PC-3 (cell line): ENCODE data around the gene MEX3A. TPM values are rescaled to one million over a fixed set of nuclear protein-coding genes. Genes with fewer than 3 reads are reported as not detected.
"Not testable (repeated sequence)": the region's sequence is repeated elsewhere in the genome, so short reads cannot be mapped to it uniquely, and the experiment has no call there.

Experiments used
- ATAC-seq: fragments of 200-7000 bp; cut with Tn5 transposase; 2 replicates; pipeline ENCODE4 v1.9.1; 2020; ENCODE audit warnings: mild to moderate bottlenecking, moderate library complexity
- BruUV-seq: library from RNA; stranded (reverse); fragments of 400-500 nt; replicated peaks from 2 replicates; lab custom pipeline; 2021; lab: Mats Ljungman, UMichigan
- CTCF ChIA-PET: fragments of 300-600 bp; sonication (Branson Sonifier 250); formaldehyde crosslinking; loops from one replicate; lab custom pipeline; 2022; ENCODE audit warnings: antibody characterized with exemption; lab: Charles Lee
- POLR2A ChIA-PET: fragments of 300-600 bp; sonication (Branson Sonifier 250); formaldehyde crosslinking; loops from one replicate; lab custom pipeline; 2022; ENCODE audit warnings: antibody characterized with exemption; ENCODE audit not compliant: unreplicated experiment; lab: Charles Lee
- DNase-seq: peaks from one replicate; pipeline ENCODE4 v3.0.0-alpha.2; 2015
- H2AFZ ChIP-seq: fragments of 300-600 bp; sonication (generic); 2 replicates; pipeline ENCODE4 v1.6.0; 2016; ENCODE audit warnings: antibody characterized with exemption, low read length
- H3F3A ChIP-seq: fragments of 300-600 bp; sonication (generic); one replicate; pipeline ENCODE4 v1.6.0; 2017; ENCODE audit warnings: antibody characterized with exemption, low read length, control low read depth, mild to moderate bottlenecking; ENCODE audit not compliant: unreplicated experiment
- H3K27ac ChIP-seq: fragments of 300-600 bp; sonication (generic); 2 replicates; pipeline ENCODE4 v1.5.1; 2016; ENCODE audit warnings: mild to moderate bottlenecking, low read length
- H3K27me3 ChIP-seq: fragments of 300-600 bp; sonication (generic); 2 replicates; pipeline ENCODE4 v1.6.1; 2016; ENCODE audit warnings: low read length, mixed read lengths
- H3K36me3 ChIP-seq: fragments of 300-600 bp; sonication (generic); 2 replicates; pipeline ENCODE4 v1.6.1; 2016; ENCODE audit warnings: low read depth, mixed run types, low read length, mixed read lengths
- H3K4me1 ChIP-seq: fragments of 300-600 bp; sonication (generic); 2 replicates; pipeline ENCODE4 v1.5.1; 2016; ENCODE audit warnings: low read length; ENCODE audit not compliant: insufficient read depth
- H3K4me2 ChIP-seq: fragments of 300-600 bp; sonication (generic); 2 replicates; pipeline ENCODE4 v1.6.0; 2016; ENCODE audit warnings: low read length
- H3K4me3 ChIP-seq: fragments of 300-600 bp; sonication (generic); 2 replicates; pipeline ENCODE4 v1.5.1; 2016; ENCODE audit warnings: mild to moderate bottlenecking, low read length, mixed read lengths
- H3K79me2 ChIP-seq: fragments of 300-600 bp; sonication (generic); 2 replicates; pipeline ENCODE4 v1.6.1; 2017; ENCODE audit warnings: low read length, mixed read lengths
- H3K9ac ChIP-seq: fragments of 300-600 bp; sonication (generic); 2 replicates; pipeline ENCODE4 v1.6.0; 2016; ENCODE audit warnings: mild to moderate bottlenecking, low read length
- H3K9me2 ChIP-seq: fragments of 300-600 bp; sonication (generic); replicated peaks from 2 replicates; pipeline ENCODE4 v1.6.1; 2016; ENCODE audit warnings: mixed run types, low read length, mixed read lengths
- H3K9me3 ChIP-seq: fragments of 300-600 bp; sonication (generic); 2 replicates; pipeline ENCODE4 v1.6.1; 2016; ENCODE audit warnings: low read length, mixed read lengths
- H4K20me1 ChIP-seq: fragments of 300-600 bp; sonication (generic); 2 replicates; pipeline ENCODE4 v1.6.1; 2016; ENCODE audit warnings: low read length, mixed read lengths
- EZH2 ChIP-seq: fragments of 300-600 bp; sonication (generic); IDR thresholded peaks from one replicate; pipeline ENCODE4 v1.6.1; 2017; ENCODE audit warnings: antibody characterized with exemption, mild to moderate bottlenecking, low read length; ENCODE audit not compliant: unreplicated experiment
- EZH2phosphoT487 ChIP-seq: fragments of 300-600 bp; sonication (generic); IDR thresholded peaks from 2 replicates; pipeline ENCODE4 v1.6.1; 2018; ENCODE audit warnings: mild to moderate bottlenecking, antibody characterized with exemption, low read length, borderline replicate concordance
- intact Hi-C: fragments of 100-400 bp; cut with micrococcal nuclease; formaldehyde crosslinking; loops from 2 replicates; pipeline ENCODE4 v1.9.0; 2023
- total RNA-seq: library from RNA; depleted of rRNA; stranded (reverse); fragments of >200 nt; gene quantifications from 2 replicates; pipeline ENCODE4 v1.2.3, GENCODE V29; 2014
- TF ChIP-seq, protein P1 (sequence below): fragments of 300-600 bp; sonication (generic); conservative IDR thresholded peaks from 2 replicates; pipeline ENCODE4 v1.5.1; 2017; ENCODE audit warnings: antibody characterized with exemption, low read depth, mild to moderate bottlenecking, low read length

The MEX3A gene
- total RNA-seq, 1 experiment from 2014 or later, result 12.9 TPM

DNA sequence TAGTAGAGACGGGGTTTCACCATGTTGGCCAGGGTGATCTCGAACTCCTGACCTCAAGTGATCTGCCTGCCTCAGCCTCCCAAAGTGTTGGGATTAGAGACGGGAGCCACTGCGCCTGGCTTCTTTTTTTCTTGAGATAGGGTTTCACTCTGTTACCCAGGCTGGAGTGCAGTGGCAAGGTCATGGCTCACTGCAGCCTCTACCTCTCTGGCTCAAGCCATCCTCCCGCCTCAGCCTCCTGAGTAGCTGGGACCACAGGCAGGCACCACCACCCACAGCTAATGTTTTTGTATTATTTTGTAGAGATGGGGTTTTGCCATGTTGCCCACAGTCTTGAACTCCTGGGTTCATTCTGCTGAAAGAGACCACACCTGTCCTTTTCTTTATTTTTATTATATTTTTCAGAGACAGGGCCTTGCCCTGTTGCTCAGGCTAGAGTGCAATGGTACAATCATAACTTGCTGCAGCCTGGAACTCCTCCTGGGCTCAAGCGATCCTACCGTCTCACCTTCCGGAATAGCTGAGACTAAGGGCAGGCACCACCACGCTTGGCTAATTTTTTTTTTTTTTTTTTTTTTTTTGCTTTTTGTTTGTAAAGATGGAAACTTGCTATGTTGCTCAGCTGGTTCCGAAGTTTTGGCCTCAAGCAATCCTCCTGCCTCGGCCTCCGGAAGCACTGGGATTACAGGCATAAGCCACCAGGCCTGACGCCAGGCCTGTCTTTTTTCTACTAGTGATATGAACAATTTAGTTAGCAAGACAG is 35.3 kb upstream of the MEX3A start:
- Histone ChIP-seq H3F3A (no peaks in the 10 kb centered on the region), H3K9me3 (no peaks in the 10 kb centered on the region), H3K36me3 (peaks cover 27% of the 10 kb centered on the region), H3K4me2 (peak overlapping the region; percentile 93), H4K20me1 (peaks cover 68% of the 10 kb centered on the region), H3K79me2 (peaks cover 81% of the 10 kb centered on the region), H2AFZ (no peak overlapping the region), H3K4me1 (peaks cover 63% of the 10 kb centered on the region), H3K9ac (peak overlapping the region; percentile 48), H3K9me2 (no peaks in the 10 kb centered on the region), H3K4me3 (peak overlapping the region; percentile 86), H3K27ac (peak overlapping the region; percentile 35), H3K27me3 (no peaks in the 10 kb centered on the region)
- ChIA-PET POLR2A (interaction anchor here (1.1 kb wide), 1 partner anchor 17 kb away, joined by 6 read pairs; no protein-coding TSS in a partner anchor), CTCF (interaction anchor here (1.2 to 1.6 kb wide), 2 partner anchors 11 to 12 kb away, joined by 6 read pairs; no protein-coding TSS in a partner anchor)
- TF ChIP-seq, protein P1, sequence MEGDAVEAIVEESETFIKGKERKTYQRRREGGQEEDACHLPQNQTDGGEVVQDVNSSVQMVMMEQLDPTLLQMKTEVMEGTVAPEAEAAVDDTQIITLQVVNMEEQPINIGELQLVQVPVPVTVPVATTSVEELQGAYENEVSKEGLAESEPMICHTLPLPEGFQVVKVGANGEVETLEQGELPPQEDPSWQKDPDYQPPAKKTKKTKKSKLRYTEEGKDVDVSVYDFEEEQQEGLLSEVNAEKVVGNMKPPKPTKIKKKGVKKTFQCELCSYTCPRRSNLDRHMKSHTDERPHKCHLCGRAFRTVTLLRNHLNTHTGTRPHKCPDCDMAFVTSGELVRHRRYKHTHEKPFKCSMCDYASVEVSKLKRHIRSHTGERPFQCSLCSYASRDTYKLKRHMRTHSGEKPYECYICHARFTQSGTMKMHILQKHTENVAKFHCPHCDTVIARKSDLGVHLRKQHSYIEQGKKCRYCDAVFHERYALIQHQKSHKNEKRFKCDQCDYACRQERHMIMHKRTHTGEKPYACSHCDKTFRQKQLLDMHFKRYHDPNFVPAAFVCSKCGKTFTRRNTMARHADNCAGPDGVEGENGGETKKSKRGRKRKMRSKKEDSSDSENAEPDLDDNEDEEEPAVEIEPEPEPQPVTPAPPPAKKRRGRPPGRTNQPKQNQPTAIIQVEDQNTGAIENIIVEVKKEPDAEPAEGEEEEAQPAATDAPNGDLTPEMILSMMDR, result no peak
- no peak for TF ChIP-seq EZH2
- TF ChIP-seq EZH2phosphoT487, result no peak
- BruUV-seq, result no TSS peak
- ATAC-seq (no peak), DNase-seq (peak; percentile 45)
- intact Hi-C loops, result no loop called here

DNA sequence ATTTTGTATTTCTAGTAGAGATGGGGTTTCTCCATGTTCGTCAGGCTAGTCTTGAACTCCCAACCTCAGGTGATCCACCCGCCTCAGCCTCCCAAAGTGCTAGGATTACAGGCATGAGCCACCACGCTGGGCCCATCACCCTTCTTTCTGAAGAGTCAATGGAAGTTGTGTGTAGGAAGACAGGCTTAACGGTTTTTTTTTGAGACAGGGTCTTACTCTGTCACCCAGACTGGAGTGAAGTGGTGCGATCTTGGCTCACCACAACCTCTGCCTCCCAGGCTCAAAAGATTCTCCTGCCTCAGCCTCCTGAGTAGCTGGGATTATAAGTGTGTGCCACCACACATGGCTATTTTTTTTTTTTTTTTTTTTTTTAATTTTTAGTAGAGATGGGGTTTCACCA is 34.5 kb upstream of the MEX3A start:
- H3K4me1 ChIP-seq, result peaks cover 61% of the 10 kb centered on the region
- H3F3A ChIP-seq, H3K27me3 ChIP-seq, BruUV-seq, H3K9me3 ChIP-seq, H2AFZ ChIP-seq, DNase-seq, CTCF ChIA-PET, intact Hi-C loops, ATAC-seq, H3K9me2 ChIP-seq: not testable (repeated sequence)
- peak overlapping the region; percentile 94 for H3K9ac ChIP-seq
- peak overlapping the region; percentile 93 for H3K4me2 ChIP-seq
- peak overlapping the region; percentile 86 for H3K4me3 ChIP-seq
- H4K20me1 ChIP-seq, result peaks cover 64% of the 10 kb centered on the region
- peaks cover 27% of the 10 kb centered on the region for H3K36me3 ChIP-seq
- peak overlapping the region; percentile 91 for H3K27ac ChIP-seq
- POLR2A ChIA-PET, result interaction anchor here (1.0 to 1.7 kb wide), 2 partner anchors 13 to 15 kb away, joined by 3 to 13 read pairs; no protein-coding TSS in a partner anchor
- peaks cover 73% of the 10 kb centered on the region for H3K79me2 ChIP-seq

DNA sequence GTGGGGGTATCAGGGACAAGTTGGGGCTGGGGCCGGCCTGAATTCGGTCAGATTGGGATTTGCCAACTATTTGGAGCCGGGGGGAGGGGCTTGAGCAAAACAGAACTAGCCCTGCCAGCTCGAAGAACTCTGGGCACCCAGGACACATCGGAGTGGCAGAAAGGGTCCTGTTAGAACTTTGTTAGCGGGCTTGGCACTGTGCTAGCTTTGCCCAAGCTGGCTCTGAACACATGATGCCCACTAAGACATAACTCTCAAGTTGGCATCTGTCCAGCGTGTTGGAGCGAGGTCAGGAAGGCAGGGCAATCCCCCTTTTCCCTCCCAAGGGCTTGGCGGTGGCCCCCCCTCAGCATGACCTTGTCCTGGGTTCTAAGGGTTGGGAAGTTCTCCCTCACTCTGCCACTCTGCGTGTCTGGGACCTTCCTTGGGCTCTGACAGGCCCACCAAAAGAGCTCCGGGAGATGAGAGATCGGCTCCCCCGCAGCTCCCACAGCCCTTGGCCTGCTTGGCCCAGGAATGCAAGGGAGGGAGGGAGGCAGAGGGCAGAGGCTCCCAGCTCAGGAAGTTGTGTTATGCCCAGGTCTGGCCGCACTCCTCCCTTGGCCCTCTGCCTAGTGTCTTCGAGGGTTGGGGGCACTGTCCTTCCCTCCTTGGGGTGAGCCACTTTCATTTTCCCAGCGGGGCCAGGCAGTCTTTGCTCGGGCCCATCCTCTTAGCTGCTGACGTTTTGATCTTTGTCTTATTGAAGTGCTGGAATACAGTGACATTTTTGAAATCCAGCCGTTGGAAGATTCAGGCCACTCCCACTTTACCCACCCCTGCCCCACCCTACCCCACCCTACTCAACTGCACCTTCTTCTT is 33.5 kb upstream of the MEX3A start:
- Histone ChIP-seq H3K4me2 (peak overlapping the region; percentile 93), H2AFZ (no peak overlapping the region), H3K4me1 (peaks cover 51% of the 10 kb centered on the region), H3K4me3 (peak overlapping the region; percentile 86), H3K9me2 (no peaks in the 10 kb centered on the region), H3K36me3 (peaks cover 21% of the 10 kb centered on the region), H3K9ac (peak overlapping the region; percentile 94), H3F3A (no peaks in the 10 kb centered on the region), H3K27me3 (no peaks in the 10 kb centered on the region), H3K27ac (peak overlapping the region; percentile 91), H3K9me3 (no peaks in the 10 kb centered on the region), H4K20me1 (peaks cover 55% of the 10 kb centered on the region), H3K79me2 (peaks cover 63% of the 10 kb centered on the region)
- CTCF ChIA-PET, result interaction anchor here (0.6 to 1.2 kb wide), 4 partner anchors 11 to 25 kb away, joined by 3 to 9 read pairs (median 4); no protein-coding TSS in a partner anchor
- POLR2A ChIA-PET, result interaction anchor here (0.6 to 1.8 kb wide), 7 partner anchors 10 to 303 kb away, joined by 3 to 13 read pairs (median 5); no protein-coding TSS in a partner anchor
- intact Hi-C loops, result no loop called here
- peak; percentile 80 for DNase-seq
- peak; percentile 14 for ATAC-seq
- BruUV-seq, result TSS peak; percentile 80
- TF ChIP-seq, protein P1, result no peak
- TF ChIP-seq EZH2 (no peak), EZH2phosphoT487 (no peak)
